ENCODE data around the gene DNAJC3.
"Not testable (repeated sequence)": the region's sequence is repeated elsewhere in the genome, so short reads cannot be mapped to it uniquely, and the experiment has no call there.

The DNAJC3 gene

GRCh38 chr13:95643936-95644598 is 32.9 kb upstream of the DNAJC3 start:
- H3K4me1 ChIP-seq (ENCODE audit: control insufficient read depth, insufficient read depth, low read length), result peaks cover 21% of the 10 kb centered on the region
- no peaks in the 10 kb centered on the region for H3K9me3 ChIP-seq (replicated peaks; ENCODE audit: low read length)
- H3K27me3 ChIP-seq (ENCODE audit: control insufficient read depth, insufficient read depth, low read length), result no peaks in the 10 kb centered on the region
- H3K9ac ChIP-seq (ENCODE audit: low read depth, low read length), result peak overlapping the region; percentile 82
- peak overlapping the region; percentile 85 for H3K4me2 ChIP-seq (ENCODE audit: low read length)
- H3K36me3 ChIP-seq (ENCODE audit: insufficient read depth, low read length), result peaks cover 15% of the 10 kb centered on the region
- H3K4me3 ChIP-seq (ENCODE audit: low read length), result peak overlapping the region; percentile 75

GRCh38 chr13:95644601-95645052 is 32.3 kb upstream of the DNAJC3 start, which contains the start of gene DZIP1:
DZIP1 (minus strand) TSS chr13:95644706; CDS start chr13:95642029, 2,677 bp downstream.
- H3K9ac ChIP-seq (ENCODE audit: low read depth, low read length), result peak within 1 kb of the TSS; percentile 82
- peak within 1 kb of the TSS; percentile 75 for H3K4me3 ChIP-seq (ENCODE audit: low read length)
- H3K36me3 ChIP-seq (ENCODE audit: insufficient read depth, low read length), result peaks cover 14% of the 10 kb centered on the region
- peak within 1 kb of the TSS; percentile 85 for H3K4me2 ChIP-seq (ENCODE audit: low read length)
- peaks cover 21% of the 10 kb centered on the region for H3K4me1 ChIP-seq (ENCODE audit: control insufficient read depth, insufficient read depth, low read length)
- no peaks in the 10 kb centered on the region for H3K27me3 ChIP-seq (ENCODE audit: control insufficient read depth, insufficient read depth, low read length)
- H3K9me3 ChIP-seq (replicated peaks; ENCODE audit: low read length), result no peaks in the 10 kb centered on the region

GRCh38 chr13:95647321-95647720 is 29.6 kb upstream of the DNAJC3 start:
- Histone ChIP-seq H3K4me2 (ENCODE audit: low read length) (no peak overlapping the region), H3K27me3 (ENCODE audit: control insufficient read depth, insufficient read depth, low read length) (peaks cover 5% of the 10 kb centered on the region), H3K9me3 (replicated peaks; ENCODE audit: low read length) (no peaks in the 10 kb centered on the region), H3K4me3 (ENCODE audit: low read length) (no peak overlapping the region), H3K4me1 (ENCODE audit: control insufficient read depth, insufficient read depth, low read length) (peaks cover 10% of the 10 kb centered on the region), H3K36me3 (ENCODE audit: insufficient read depth, low read length) (no peaks in the 10 kb centered on the region), H3K9ac (ENCODE audit: low read depth, low read length) (no peak overlapping the region)

- no peaks in the 10 kb centered on the region for H3K9me3 ChIP-seq (replicated peaks; ENCODE audit: low read length)
- no peaks in the 10 kb centered on the region for H3K36me3 ChIP-seq (ENCODE audit: insufficient read depth, low read length)
- H3K9ac ChIP-seq (ENCODE audit: low read depth, low read length), result no peak overlapping the region
- H3K4me2 ChIP-seq (ENCODE audit: low read length), result no peak overlapping the region
- no peak overlapping the region for H3K4me3 ChIP-seq (ENCODE audit: low read length)
- H3K4me1 ChIP-seq (ENCODE audit: control insufficient read depth, insufficient read depth, low read length), result no peaks in the 10 kb centered on the region
- H3K27me3 ChIP-seq (ENCODE audit: control insufficient read depth, insufficient read depth, low read length), result peaks cover 19% of the 10 kb centered on the region
Measured at GRCh38 chr13:95650696-95651095, 26.2 kb upstream of the DNAJC3 start.

- Histone ChIP-seq H3K9ac (ENCODE audit: low read depth, low read length) (no peak overlapping the region), H3K27me3 (ENCODE audit: control insufficient read depth, insufficient read depth, low read length) (peaks cover 32% of the 10 kb centered on the region), H3K4me1 (ENCODE audit: control insufficient read depth, insufficient read depth, low read length) (no peaks in the 10 kb centered on the region), H3K36me3 (ENCODE audit: insufficient read depth, low read length) (no peaks in the 10 kb centered on the region), H3K4me3 (ENCODE audit: low read length) (no peak overlapping the region), H3K4me2 (ENCODE audit: low read length) (no peak overlapping the region), H3K9me3 (replicated peaks; ENCODE audit: low read length) (no peaks in the 10 kb centered on the region)
Measured at GRCh38 chr13:95652244-95652764, 24.6 kb upstream of the DNAJC3 start.

GRCh38 chr13:95652821-95653220 is 24.1 kb upstream of the DNAJC3 start:
- no peaks in the 10 kb centered on the region for H3K9me3 ChIP-seq (replicated peaks; ENCODE audit: low read length)
- H3K36me3 ChIP-seq (ENCODE audit: insufficient read depth, low read length), result no peaks in the 10 kb centered on the region
- no peak overlapping the region for H3K4me3 ChIP-seq (ENCODE audit: low read length)
- no peak overlapping the region for H3K9ac ChIP-seq (ENCODE audit: low read depth, low read length)
- no peak overlapping the region for H3K4me2 ChIP-seq (ENCODE audit: low read length)
- no peaks in the 10 kb centered on the region for H3K4me1 ChIP-seq (ENCODE audit: control insufficient read depth, insufficient read depth, low read length)
- peaks cover 32% of the 10 kb centered on the region for H3K27me3 ChIP-seq (ENCODE audit: control insufficient read depth, insufficient read depth, low read length)

GRCh38 chr13:95656386-95657015 is 20.4 kb upstream of the DNAJC3 start:
- Histone ChIP-seq H3K36me3 (ENCODE audit: insufficient read depth, low read length) (no peaks in the 10 kb centered on the region), H3K4me2 (ENCODE audit: low read length) (no peak overlapping the region), H3K27me3 (ENCODE audit: control insufficient read depth, insufficient read depth, low read length) (peaks cover 30% of the 10 kb centered on the region)

GRCh38 chr13:95659500-95659899 is 17.4 kb upstream of the DNAJC3 start:
- Histone ChIP-seq H3K4me3 (ENCODE audit: low read length) (no peak overlapping the region), H3K4me1 (ENCODE audit: control insufficient read depth, insufficient read depth, low read length) (no peaks in the 10 kb centered on the region), H3K27me3 (ENCODE audit: control insufficient read depth, insufficient read depth, low read length) (peaks cover 24% of the 10 kb centered on the region), H3K9me3 (replicated peaks; ENCODE audit: low read length) (no peaks in the 10 kb centered on the region), H3K4me2 (ENCODE audit: low read length) (no peak overlapping the region), H3K9ac (ENCODE audit: low read depth, low read length) (no peak overlapping the region), H3K36me3 (ENCODE audit: insufficient read depth, low read length) (no peaks in the 10 kb centered on the region)

More at GRCh38 chr13:95656386-95657015, 20.4 kb upstream of the DNAJC3 start:
- Histone ChIP-seq H3K9me3 (replicated peaks; ENCODE audit: low read length) (no peaks in the 10 kb centered on the region), H3K4me1 (ENCODE audit: control insufficient read depth, insufficient read depth, low read length) (no peaks in the 10 kb centered on the region), H3K9ac (ENCODE audit: low read depth, low read length) (no peak overlapping the region), H3K4me3 (ENCODE audit: low read length) (no peak overlapping the region)

- no peak overlapping the region for H3K9ac ChIP-seq (ENCODE audit: low read depth, low read length)
- no peak overlapping the region for H3K4me3 ChIP-seq (ENCODE audit: low read length)
- no peaks in the 10 kb centered on the region for H3K36me3 ChIP-seq (ENCODE audit: insufficient read depth, low read length)
- H3K4me1 ChIP-seq (ENCODE audit: control insufficient read depth, insufficient read depth, low read length), result no peaks in the 10 kb centered on the region
- H3K9me3 ChIP-seq (replicated peaks; ENCODE audit: low read length), result peaks cover 1% of the 10 kb centered on the region
- H3K4me2 ChIP-seq (ENCODE audit: low read length), result no peak overlapping the region
- peaks cover 26% of the 10 kb centered on the region for H3K27me3 ChIP-seq (ENCODE audit: control insufficient read depth, insufficient read depth, low read length)
Measured at GRCh38 chr13:95660981-95661581, 15.9 kb upstream of the DNAJC3 start.

- H3K36me3 ChIP-seq (ENCODE audit: insufficient read depth, low read length); H3K4me2 ChIP-seq (ENCODE audit: low read length); H3K9me3 ChIP-seq (replicated peaks; ENCODE audit: low read length): not testable (repeated sequence)
Measured at GRCh38 chr13:95667235-95667634, 9.7 kb upstream of the DNAJC3 start.

GRCh38 chr13:95671597-95671996 is 5.3 kb upstream of the DNAJC3 start:
- no peaks in the 10 kb centered on the region for H3K9me3 ChIP-seq (replicated peaks; ENCODE audit: low read length)

More at GRCh38 chr13:95667235-95667634, 9.7 kb upstream of the DNAJC3 start:
- H3K4me3 ChIP-seq (ENCODE audit: low read length); H3K4me1 ChIP-seq (ENCODE audit: control insufficient read depth, insufficient read depth, low read length); H3K9ac ChIP-seq (ENCODE audit: low read depth, low read length): not testable (repeated sequence)
- H3K27me3 ChIP-seq (ENCODE audit: control insufficient read depth, insufficient read depth, low read length), result peaks cover 11% of the 10 kb centered on the region

More at GRCh38 chr13:95671597-95671996, 5.3 kb upstream of the DNAJC3 start:
- Histone ChIP-seq H3K27me3 (ENCODE audit: control insufficient read depth, insufficient read depth, low read length) (no peaks in the 10 kb centered on the region), H3K36me3 (ENCODE audit: insufficient read depth, low read length) (no peaks in the 10 kb centered on the region), H3K4me3 (ENCODE audit: low read length) (no peak overlapping the region), H3K4me1 (ENCODE audit: control insufficient read depth, insufficient read depth, low read length) (no peaks in the 10 kb centered on the region), H3K4me2 (ENCODE audit: low read length) (no peak overlapping the region), H3K9ac (ENCODE audit: low read depth, low read length) (no peak overlapping the region)
